HL-60 (cell line): ENCODE measurements around the gene ALDH1L1.

Experiments used
- CTCF ChIP-seq: IDR thresholded peaks from one replicate; pipeline ENCODE4 v1.5.1; 2011; ENCODE audit warnings: low read length, control low read depth, inconsistent platforms; ENCODE audit not compliant: insufficient read depth
- POLR2AphosphoS5 ChIP-seq: IDR thresholded peaks from 2 replicates; pipeline ENCODE4 v1.6.1; 2012; ENCODE audit warnings: low read depth
- REST ChIP-seq: IDR thresholded peaks from 2 replicates; pipeline ENCODE4 v1.6.1; 2012; ENCODE audit warnings: low read depth; ENCODE audit not compliant: insufficient replicate concordance

- TF ChIP-seq POLR2AphosphoS5, result no peak
- no peak for TF ChIP-seq CTCF
- TF ChIP-seq REST, result no peak
Measured at GRCh38 chr3:126160243-126161210, 19.9 kb downstream of the ALDH1L1 start.
